ENCODE results near the gene PCDHA6. TPM values are rescaled to one million over a fixed set of nuclear protein-coding genes. Genes with fewer than 3 reads are reported as not detected.

The PCDHA6 gene
- total RNA-seq, 1 donor = 1.1 TPM

GRCh38 chr5:140875085-140876065, 47.6 kb downstream of the PCDHA6 start, which contains the start of gene PCDHA12:
PCDHA12 (plus strand) TSS chr5:140875308; CDS start chr5:140875473, 165 bp downstream.

Other genes with a start within 250 kb of the PCDHA6 start
- 2.8 and 6.3 TPM in 2 replicates for gene CD14, start 194.8 kb upstream of the PCDHA6 start, total RNA-seq
- gene TMCO6, start 188.5 kb upstream of the PCDHA6 start, total RNA-seq = 10.5 and 12.5 TPM in 2 replicates
- gene NDUFA2, start 180.3 kb upstream of the PCDHA6 start, total RNA-seq = 14.1 and 22.2 TPM in 2 replicates
- 54.7 and 68.2 TPM in 2 replicates for gene IK, start 180.1 kb upstream of the PCDHA6 start, total RNA-seq
- 29.0 and 34.4 TPM in 2 replicates for gene WDR55, start 163.1 kb upstream of the PCDHA6 start, total RNA-seq
- 0.24 and 0.49 TPM in 2 replicates for gene DND1, start 154.4 kb upstream of the PCDHA6 start, total RNA-seq
- 46.7 and 49.7 TPM in 2 replicates for gene HARS1, start 136.6 kb upstream of the PCDHA6 start, total RNA-seq
- 22.2 and 23.5 TPM in 2 replicates for gene HARS2, start 136.5 kb upstream of the PCDHA6 start, total RNA-seq
- gene ZMAT2, start 127.5 kb upstream of the PCDHA6 start, total RNA-seq = 24.3 and 24.4 TPM in 2 replicates
- gene PCDHA1, start 41.8 kb upstream of the PCDHA6 start, total RNA-seq = under 0.01 TPM in 1 of 2 replicates, not detected in the other
- gene PCDHA2, start 33.1 kb upstream of the PCDHA6 start, total RNA-seq = 0.12 and 0.16 TPM in 2 replicates
- gene PCDHA3, start 26.9 kb upstream of the PCDHA6 start, total RNA-seq = 0.32 and 0.61 TPM in 2 replicates
- 0.49 and 1.1 TPM in 2 replicates for gene PCDHA4, start 20.9 kb upstream of the PCDHA6 start, total RNA-seq
- gene PCDHA5, start 6.3 kb upstream of the PCDHA6 start, total RNA-seq = 0.16 and 0.24 TPM in 2 replicates
- 0.36 and 0.49 TPM in 2 replicates for gene PCDHA7, start 6.3 kb downstream of the PCDHA6 start, total RNA-seq
- 0.16 and 0.24 TPM in 2 replicates for gene PCDHA8, start 13.2 kb downstream of the PCDHA6 start, total RNA-seq
- gene PCDHA9, start 20.4 kb downstream of the PCDHA6 start, total RNA-seq = 0.16 and 0.36 TPM in 2 replicates
- gene PCDHA10, start 27.9 kb downstream of the PCDHA6 start, total RNA-seq = 0.32 and 0.85 TPM in 2 replicates
- 0.24 and 0.49 TPM in 2 replicates for gene PCDHA11, start 41.0 kb downstream of the PCDHA6 start, total RNA-seq
- gene PCDHA12, start 47.3 kb downstream of the PCDHA6 start, total RNA-seq = 0.16 and 0.36 TPM in 2 replicates
- 0.32 and 0.36 TPM in 2 replicates for gene PCDHA13, start 54.2 kb downstream of the PCDHA6 start, total RNA-seq
- gene PCDHAC1, start 98.3 kb downstream of the PCDHA6 start, total RNA-seq = 0.36 and 0.49 TPM in 2 replicates
- gene PCDHAC2, start 138.5 kb downstream of the PCDHA6 start, total RNA-seq = 0.73 and 1.8 TPM in 2 replicates
- gene PCDHB1, start 223.4 kb downstream of the PCDHA6 start, total RNA-seq = not detected in 2 replicates

All from hair follicle dermal papilla cell (primary cell).